HepG2 (cell line): ENCODE data around the gene PSMG4. TPM values are rescaled to one million over a fixed set of nuclear protein-coding genes. Genes with fewer than 3 reads are reported as not detected.

ENCODE experiments used
- ATAC-seq: fragments of 200-7000 bp; cut with Tn5 transposase; 3 replicates; pipeline ENCODE4 v1.9.1; 2020; ENCODE audit warnings: mild to moderate bottlenecking, moderate library complexity
- BruUV-seq: library from RNA; stranded (reverse); fragments of 400-500 nt; replicated peaks from 2 replicates; lab custom pipeline; 2021; lab: Mats Ljungman, UMichigan
- CTCF ChIA-PET: fragments of 300-600 bp; formaldehyde crosslinking; extraction: SDS; loops from one replicate; lab custom pipeline; 2021; ENCODE audit warnings: low total read pairs, inconsistent platforms, low intra/inter-chr PET ratio; lab: Yijun Ruan, JAX
- POLR2A ChIA-PET: fragments of 350-600 bp; sonication (Branson Sonifier 250); formaldehyde crosslinking; loops from one replicate; lab custom pipeline; 2020; ENCODE audit warnings: antibody characterized with exemption, inconsistent platforms; lab: Yijun Ruan, JAX
- DNase-seq: peaks from one replicate; pipeline ENCODE4 v3.0.0-alpha.2; 2015; ENCODE audit warnings: low spot score
- FAIRE-seq: peaks from 3 replicates; lab custom pipeline; 2011; peaks lifted over from hg19 to GRCh38; lab: Jason Lieb, UNC
- H2AFZ ChIP-seq: one replicate; pipeline ENCODE4 v1.6.1; 2011; ENCODE audit warnings: low read length, inconsistent platforms
- H3K27ac ChIP-seq: fragments of 300-600 bp; 3 replicates; pipeline ENCODE4 v1.8.0; 2011; ENCODE audit warnings: mixed run types, mild to moderate bottlenecking, mixed read lengths, low read length, inconsistent platforms; ENCODE audit not compliant: insufficient read depth; ENCODE audit errors: extremely low read length
- H3K27me3 ChIP-seq, 2 experiments: fragments of 200-600 bp in 1 of 2; 2 replicates in 1 of 2; 3 replicates in 1 of 2; pipeline versions ENCODE4 v1.6.0 to v1.8.0; 2011; ENCODE audit warnings: low read length in 2 of 2, mild to moderate bottlenecking in 2 of 2, moderate library complexity in 2 of 2, inconsistent platforms in 1 of 2; ENCODE audit not compliant: insufficient read depth in 2 of 2, control insufficient read depth in 1 of 2
- H3K36me3 ChIP-seq, 2 experiments: fragments of 200-600 bp in 1 of 2; replicated peaks in 1 of 2; 2 replicates in 1 of 2; 3 replicates in 1 of 2; pipeline versions ENCODE4 v1.5.1 to v1.8.0; 2011; ENCODE audit warnings: low read length in 2 of 2, inconsistent platforms in 1 of 2; ENCODE audit not compliant: insufficient read depth in 2 of 2, control insufficient read depth in 1 of 2
- H3K4me1 ChIP-seq: 2 replicates; pipeline ENCODE4 v1.5.1; 2012; ENCODE audit warnings: low read length, inconsistent platforms; ENCODE audit not compliant: insufficient read depth
- H3K4me2 ChIP-seq: 2 replicates; pipeline ENCODE4 v1.6.0; 2011; ENCODE audit warnings: low read depth, low read length, inconsistent platforms
- H3K4me3 ChIP-seq, 3 experiments: fragments of 200-600 bp in 1 of 3; sonication (generic), shearing (Covaris generic) in 1 of 3; replicated peaks in 1 of 3; 2 replicates each; pipeline ENCODE4 v1.5.1; 2011 to 2016; ENCODE audit warnings: low read length in 3 of 3, inconsistent platforms in 2 of 3, low read depth in 2 of 3, mild to moderate bottlenecking in 2 of 3, control low read depth in 1 of 3, mixed read lengths in 1 of 3; ENCODE audit not compliant: insufficient read depth in 1 of 3
- H3K79me2 ChIP-seq: one replicate; pipeline ENCODE4 v1.6.1; 2011; ENCODE audit warnings: low read length, inconsistent platforms; ENCODE audit not compliant: insufficient read depth
- H3K9ac ChIP-seq: 2 replicates; pipeline ENCODE4 v1.6.0; 2011; ENCODE audit warnings: mild to moderate bottlenecking, low read depth, low read length, inconsistent platforms; ENCODE audit not compliant: insufficient read depth
- H3K9me3 ChIP-seq: 2 replicates; pipeline ENCODE4 v1.5.1; 2012; ENCODE audit warnings: mild to moderate bottlenecking, low read length
- H4K20me1 ChIP-seq: 2 replicates; pipeline ENCODE4 v1.6.0; 2011; ENCODE audit warnings: inconsistent platforms, mild to moderate bottlenecking, low read length, moderate library complexity; ENCODE audit not compliant: insufficient read depth
- AGO2 ChIP-seq: fragments of 200-400 bp; formaldehyde crosslinking; optimal IDR thresholded peaks from 2 replicates; pipeline ENCODE3; 2017; ENCODE audit warnings: mild to moderate bottlenecking, low read depth, low read length, moderate library complexity
- HNRNPLL ChIP-seq: fragments of 200-400 bp; formaldehyde crosslinking; IDR thresholded peaks from 2 replicates; pipeline ENCODE4 v1.6.1; 2017; ENCODE audit warnings: mild to moderate bottlenecking, low read depth, low read length; ENCODE audit not compliant: poor library complexity, severe bottlenecking
- NCOR1 ChIP-seq: fragments of 200-600 bp; sonication (generic); IDR thresholded peaks from 2 replicates; pipeline ENCODE4 v1.7.0; 2017; ENCODE audit warnings: antibody characterized with exemption, low read length, borderline replicate concordance
- NR2C2 ChIP-seq: sonication (generic); formaldehyde crosslinking; IDR thresholded peaks from 2 replicates; pipeline ENCODE4 v1.4.0; 2020; ENCODE audit warnings: missing genetic modification reagents, mild to moderate bottlenecking, moderate library complexity, borderline replicate concordance
- RXRB ChIP-seq: IDR thresholded peaks from 2 replicates; pipeline ENCODE4 v1.6.1; 2016; ENCODE audit warnings: borderline replicate concordance, missing genetic modification reagents, missing compliant biosample characterization
- SP4 ChIP-seq: sonication (generic); formaldehyde crosslinking; IDR thresholded peaks from 2 replicates; pipeline ENCODE4 v1.8.1; 2023; ENCODE audit warnings: mild to moderate bottlenecking, missing genetic modification reagents
- ZBTB20 ChIP-seq: sonication (generic); formaldehyde crosslinking; IDR thresholded peaks from 2 replicates; pipeline ENCODE4 v1.8.1; 2023; ENCODE audit warnings: missing genetic modification reagents, low read depth, mild to moderate bottlenecking, borderline replicate concordance
- ZKSCAN5 ChIP-seq: sonication (generic); formaldehyde crosslinking; IDR thresholded peaks from 2 replicates; pipeline ENCODE4 v1.5.1; 2020; ENCODE audit warnings: mild to moderate bottlenecking, missing genetic modification reagents
- ZNF160 ChIP-seq: sonication (generic); formaldehyde crosslinking; IDR thresholded peaks from 2 replicates; pipeline ENCODE4 v1.8.0; 2022; ENCODE audit warnings: mild to moderate bottlenecking, inconsistent platforms, missing genetic modification reagents
- ZNF556 ChIP-seq: sonication (generic); formaldehyde crosslinking; IDR thresholded peaks from 2 replicates; pipeline ENCODE4 v1.4.0; 2020; ENCODE audit warnings: mild to moderate bottlenecking, missing genetic modification reagents, borderline replicate concordance
- WGBS: methylation state at CpG from one replicate; pipeline ENCODE4 v1.1.6; 2017; ENCODE audit warnings: low lambda C conversion rate; 5-methylcytosine and 5-hydroxymethylcytosine counted together
- in situ Hi-C: cut with HindIII; loops from 2 replicates; pipeline ENCODE4 v1.10.0; 2017; ENCODE audit warnings: low pct_unique_long_range_greater_than_20kb; ENCODE audit not compliant: extremely low pct_ligation_motif_present
- intact Hi-C: fragments of 100-400 bp; cut with micrococcal nuclease; formaldehyde crosslinking; loops from one replicate; pipeline ENCODE4 v1.10.0; 2022; ENCODE audit not compliant: unreplicated experiment
- polyA plus RNA-seq, 8 experiments: library from polyadenylated mRNA; depleted of rRNA in 3 of 8; stranded (reverse) in 7 of 8; unstranded in 1 of 8; fragments of >200 nt; fragmentation: Illumina TruSeq in 4 of 8; extraction: Trizol in 4 of 8; gene quantifications; 2 replicates each; pipeline versions ENCODE4 v1.2.1 to v1.2.3, GENCODE V29; 2011 to 2016; ENCODE audit warnings: low read depth in 4 of 8, missing spikeins in 1 of 8, mixed read lengths in 1 of 8; ENCODE audit not compliant: insufficient read depth in 1 of 8
- total RNA-seq, 5 experiments: library from RNA; depleted of rRNA; stranded (reverse); fragments of >200 nt; fragmentation: Illumina TruSeq; extraction: Trizol; gene quantifications; 2 replicates each; pipeline ENCODE4 v1.2.3, GENCODE V29; 2016; ENCODE audit warnings: low read depth in 1 of 5
- TF ChIP-seq, protein P1 (sequence below): sonication (generic); formaldehyde crosslinking; IDR thresholded peaks from 2 replicates; pipeline ENCODE4 v1.4.0; 2020; ENCODE audit warnings: mild to moderate bottlenecking, missing genetic modification reagents
- TF ChIP-seq, protein P2 (sequence below): sonication (generic); formaldehyde crosslinking; IDR thresholded peaks from 2 replicates; pipeline ENCODE4 v1.4.0; 2020; ENCODE audit warnings: missing genetic modification reagents, borderline replicate concordance

PSMG4 gene
- total and polyA plus RNA-seq, 2 of the 13 experiments (the other 11 are each of a cell fraction or from before 2014, with no cell fraction given): 28.5 to 32.8 TPM

DNA sequence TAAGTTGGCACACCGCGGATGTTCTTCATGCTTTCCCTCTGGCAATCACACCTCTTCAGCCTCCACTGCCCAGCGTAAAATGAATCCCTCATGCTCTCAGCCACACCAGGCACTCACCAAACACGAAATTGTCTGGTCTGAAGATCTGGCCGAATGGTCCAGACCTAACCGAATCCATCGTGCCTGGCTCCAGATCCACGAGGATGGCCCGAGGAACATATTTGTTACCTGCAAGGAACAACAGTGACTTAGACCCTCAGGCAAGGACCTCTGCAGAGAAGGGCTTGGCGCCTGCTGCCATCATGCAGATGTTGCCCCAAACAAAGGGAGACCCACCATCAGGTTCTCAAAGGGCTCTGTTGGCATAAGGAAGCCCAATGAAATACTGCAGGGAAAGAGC lies 32.7 kb upstream of the PSMG4 start (continued):
- TF ChIP-seq NCOR1 (no peak), RXRB (no peak)

DNA sequence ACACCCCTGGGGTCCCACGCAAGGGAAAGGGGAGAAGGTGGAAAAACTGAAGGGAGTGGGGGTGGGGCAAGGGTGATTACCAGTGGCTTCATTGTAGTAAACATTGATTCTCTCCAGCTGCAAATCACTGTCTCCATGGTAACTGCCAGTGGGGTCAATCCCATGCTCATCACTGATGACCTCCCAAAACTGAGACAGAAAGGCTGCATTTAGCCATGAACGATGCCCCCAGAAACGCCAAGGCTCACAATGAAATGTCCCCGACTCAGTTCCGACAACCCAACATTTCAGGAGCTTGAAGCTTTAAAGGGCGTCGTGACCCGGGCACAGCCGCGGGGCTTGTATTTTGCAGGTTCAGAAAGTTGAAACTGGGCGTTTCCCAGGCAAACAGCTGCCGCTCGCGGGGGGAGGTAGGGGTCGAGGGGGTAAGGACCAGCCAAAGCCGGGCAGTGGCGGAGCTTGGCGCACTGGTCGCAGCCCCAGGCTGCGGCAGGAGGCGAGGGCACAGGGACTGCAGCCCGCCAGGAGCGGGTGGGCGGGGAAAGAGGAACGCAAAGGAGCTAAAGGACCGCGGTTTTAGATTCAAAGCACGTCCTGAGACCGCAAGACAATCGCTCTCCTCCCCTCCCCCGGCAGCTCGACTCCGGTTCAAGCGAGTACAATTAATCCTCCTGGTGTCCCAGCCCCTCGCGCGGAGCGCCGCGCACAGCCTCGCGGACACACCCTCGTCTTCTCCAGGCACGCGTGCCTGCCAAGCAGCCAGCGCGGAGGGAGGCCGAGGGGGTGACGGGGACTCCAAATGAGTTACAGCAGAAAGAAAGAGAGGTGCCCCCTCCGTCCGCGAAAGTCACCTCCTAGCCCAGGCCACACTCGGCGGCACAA lies 32.0 kb upstream of the PSMG4 start:
- BruUV-seq: TSS peak; percentile 65
- Histone ChIP-seq H3K27ac (no peak overlapping the region), H3K79me2 (no peaks in the 10 kb centered on the region), H4K20me1 (peaks cover 6% of the 10 kb centered on the region; the same call in 1 of the 2 replicates), H3K9ac (peak overlapping the region; percentile 62; the same call in 1 of the 2 replicates), H2AFZ (no peak overlapping the region), H3K4me2 (peak overlapping the region; percentile 87), H3K4me1 (peaks cover 46% of the 10 kb centered on the region), H3K27me3 (peaks cover 25 to 59% of the 10 kb centered on the region in 2 experiments), H3K4me3 (peak overlapping the region; percentile 40 to 79 (median 60); a peak in 4 of 6 replicates), H3K9me3 (no peaks in the 10 kb centered on the region), H3K36me3 (no peaks in the 10 kb centered on the region)
- intact Hi-C loops: no loop called here
- no peak for DNase-seq
- POLR2A ChIA-PET: interaction anchor here (1.0 to 1.3 kb wide), 2 partner anchors 21 to 25 kb away, joined by 3 to 5 read pairs; no protein-coding TSS in a partner anchor
- in situ Hi-C loops: no loop called here
- FAIRE-seq: no peak
- CTCF ChIA-PET: no interaction called here
- peak; percentile 3 for ATAC-seq
- 15% methylated on average over 51 of the region's 54 CpGs for WGBS
- TF ChIP-seq NR2C2 (CRISPR knock-in tag) (peak; percentile 37; the same call in 1 of the 2 replicates), AGO2 (peak; percentile 69), SP4 (CRISPR knock-in tag) (peak; percentile 37; the same call in 1 of the 2 replicates), ZNF556 (CRISPR knock-in tag) (0 out of 2 replicates have a peak, but pooled peaks have one; percentile 32), ZBTB20 (CRISPR knock-in tag) (peak; percentile 34; the same call in 1 of the 2 replicates), ZKSCAN5 (CRISPR knock-in tag) (0 out of 2 replicates have a peak, but pooled peaks have one; percentile 43), ZNF160 (CRISPR knock-in tag) (no peak), HNRNPLL (peak; percentile 50)
- TF ChIP-seq, protein P1, sequence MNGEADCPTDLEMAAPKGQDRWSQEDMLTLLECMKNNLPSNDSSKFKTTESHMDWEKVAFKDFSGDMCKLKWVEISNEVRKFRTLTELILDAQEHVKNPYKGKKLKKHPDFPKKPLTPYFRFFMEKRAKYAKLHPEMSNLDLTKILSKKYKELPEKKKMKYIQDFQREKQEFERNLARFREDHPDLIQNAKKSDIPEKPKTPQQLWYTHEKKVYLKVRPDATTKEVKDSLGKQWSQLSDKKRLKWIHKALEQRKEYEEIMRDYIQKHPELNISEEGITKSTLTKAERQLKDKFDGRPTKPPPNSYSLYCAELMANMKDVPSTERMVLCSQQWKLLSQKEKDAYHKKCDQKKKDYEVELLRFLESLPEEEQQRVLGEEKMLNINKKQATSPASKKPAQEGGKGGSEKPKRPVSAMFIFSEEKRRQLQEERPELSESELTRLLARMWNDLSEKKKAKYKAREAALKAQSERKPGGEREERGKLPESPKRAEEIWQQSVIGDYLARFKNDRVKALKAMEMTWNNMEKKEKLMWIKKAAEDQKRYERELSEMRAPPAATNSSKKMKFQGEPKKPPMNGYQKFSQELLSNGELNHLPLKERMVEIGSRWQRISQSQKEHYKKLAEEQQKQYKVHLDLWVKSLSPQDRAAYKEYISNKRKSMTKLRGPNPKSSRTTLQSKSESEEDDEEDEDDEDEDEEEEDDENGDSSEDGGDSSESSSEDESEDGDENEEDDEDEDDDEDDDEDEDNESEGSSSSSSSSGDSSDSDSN (CRISPR knock-in tag): 0 out of 2 replicates have a peak, but pooled peaks have one; percentile 4
- TF ChIP-seq, protein P2, sequence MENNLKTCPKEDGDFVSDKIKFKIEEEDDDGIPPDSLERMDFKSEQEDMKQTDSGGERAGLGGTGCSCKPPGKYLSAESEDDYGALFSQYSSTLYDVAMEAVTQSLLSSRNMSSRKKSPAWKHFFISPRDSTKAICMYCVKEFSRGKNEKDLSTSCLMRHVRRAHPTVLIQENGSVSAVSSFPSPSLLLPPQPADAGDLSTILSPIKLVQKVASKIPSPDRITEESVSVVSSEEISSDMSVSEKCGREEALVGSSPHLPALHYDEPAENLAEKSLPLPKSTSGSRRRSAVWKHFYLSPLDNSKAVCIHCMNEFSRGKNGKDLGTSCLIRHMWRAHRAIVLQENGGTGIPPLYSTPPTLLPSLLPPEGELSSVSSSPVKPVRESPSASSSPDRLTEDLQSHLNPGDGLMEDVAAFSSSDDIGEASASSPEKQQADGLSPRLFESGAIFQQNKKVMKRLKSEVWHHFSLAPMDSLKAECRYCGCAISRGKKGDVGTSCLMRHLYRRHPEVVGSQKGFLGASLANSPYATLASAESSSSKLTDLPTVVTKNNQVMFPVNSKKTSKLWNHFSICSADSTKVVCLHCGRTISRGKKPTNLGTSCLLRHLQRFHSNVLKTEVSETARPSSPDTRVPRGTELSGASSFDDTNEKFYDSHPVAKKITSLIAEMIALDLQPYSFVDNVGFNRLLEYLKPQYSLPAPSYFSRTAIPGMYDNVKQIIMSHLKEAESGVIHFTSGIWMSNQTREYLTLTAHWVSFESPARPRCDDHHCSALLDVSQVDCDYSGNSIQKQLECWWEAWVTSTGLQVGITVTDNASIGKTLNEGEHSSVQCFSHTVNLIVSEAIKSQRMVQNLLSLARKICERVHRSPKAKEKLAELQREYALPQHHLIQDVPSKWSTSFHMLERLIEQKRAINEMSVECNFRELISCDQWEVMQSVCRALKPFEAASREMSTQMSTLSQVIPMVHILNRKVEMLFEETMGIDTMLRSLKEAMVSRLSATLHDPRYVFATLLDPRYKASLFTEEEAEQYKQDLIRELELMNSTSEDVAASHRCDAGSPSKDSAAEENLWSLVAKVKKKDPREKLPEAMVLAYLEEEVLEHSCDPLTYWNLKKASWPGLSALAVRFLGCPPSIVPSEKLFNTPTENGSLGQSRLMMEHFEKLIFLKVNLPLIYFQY (CRISPR knock-in tag): no peak
